Natural killer cell (primary cell): ENCODE measurements around the gene LIMD2. TPM values are rescaled to one million over a fixed set of nuclear protein-coding genes. Genes with fewer than 3 reads are reported as not detected.

Source experiments
- ATAC-seq, 3 donors: fragments of 150-1000 bp in 2 of 3; fragments of 200-7000 bp in 1 of 3; cut with Tn5 transposase; 1 replicate in 1 of 3; 2 replicates in 2 of 3; pipeline ENCODE4 v1.10.0; 2021; ENCODE audit warnings: mild to moderate bottlenecking in 2 of 3, moderate library complexity in 2 of 3
- DNase-seq, 2 donors: peaks; one replicate each; pipeline versions ENCODE4 v3.0.0 to v3.0.0-alpha.2; 2013 to 2021; ENCODE audit warnings: mixed read lengths in 1 of 2
- H3K27ac ChIP-seq: one replicate; pipeline ENCODE4 v1.5.1; 2013; ENCODE audit warnings: mild to moderate bottlenecking, low read length
- H3K27me3 ChIP-seq: one replicate; pipeline ENCODE4 v1.6.1; 2013; ENCODE audit warnings: low read length; ENCODE audit not compliant: control insufficient read depth, insufficient read depth
- H3K36me3 ChIP-seq: one replicate; pipeline ENCODE4 v1.6.1; 2013; ENCODE audit warnings: low read length; ENCODE audit not compliant: control insufficient read depth, insufficient read depth
- H3K4me1 ChIP-seq: one replicate; pipeline ENCODE4 v1.6.1; 2013; ENCODE audit warnings: low read length; ENCODE audit not compliant: control insufficient read depth, insufficient read depth
- H3K4me3 ChIP-seq: one replicate; pipeline ENCODE4 v1.5.1; 2013; ENCODE audit warnings: low read length
- H3K9me3 ChIP-seq: one replicate; pipeline ENCODE4 v1.6.1; 2013; ENCODE audit warnings: low read length; ENCODE audit not compliant: control insufficient read depth, insufficient read depth
- H3K27ac Mint-ChIP-seq, 2 donors: one replicate each; pipeline ENCODE4 v1.8.0; 2022; ENCODE audit warnings: mild to moderate bottlenecking in 2 of 2, mixed read lengths in 2 of 2, moderate library complexity in 1 of 2
- H3K27me3 Mint-ChIP-seq, 2 donors: one replicate each; pipeline ENCODE4 v1.8.0; 2022; ENCODE audit warnings: low read depth in 2 of 2, mixed read lengths in 2 of 2
- H3K36me3 Mint-ChIP-seq: one replicate; pipeline ENCODE4 v1.8.0; 2022; ENCODE audit warnings: mixed read lengths
- H3K4me1 Mint-ChIP-seq, 2 donors: one replicate each; pipeline ENCODE4 v1.8.0; 2022; ENCODE audit warnings: mixed read lengths in 2 of 2
- H3K4me3 Mint-ChIP-seq: one replicate; pipeline ENCODE4 v1.8.0; 2022; ENCODE audit warnings: mild to moderate bottlenecking, moderate library complexity, mixed read lengths
- H3K9me3 Mint-ChIP-seq, 2 donors: one replicate each; pipeline ENCODE4 v1.8.0; 2022; ENCODE audit warnings: mixed read lengths in 2 of 2
- CTCF ChIP-seq: fragments of 200-600 bp; IDR thresholded peaks from one replicate; pipeline ENCODE4 v1.8.0; 2022; ENCODE audit warnings: antibody characterized with exemption
- WGBS: methylation state at CpG from one replicate; pipeline ENCODE4 v1.1.7; 2013; ENCODE audit warnings: missing lambda C conversion rate; ENCODE audit not compliant: insufficient coverage; 5-methylcytosine and 5-hydroxymethylcytosine counted together
- intact Hi-C: fragments of 100-400 bp; cut with micrococcal nuclease; formaldehyde crosslinking; loops from one replicate; pipeline ENCODE4 v1.14.2; 2022
- total RNA-seq, 4 donors: library from RNA; stranded (reverse); fragments of 120-200 nt in 1 of 4; gene quantifications; one replicate each; pipeline versions ENCODE4 v1.2.3 to v1.2.4, GENCODE V29; 2013 to 2022

The LIMD2 gene
- total RNA-seq, 3 donors from 2014 or later (not counting 1 experiment from before 2014, with no cell fraction given): 513 to 546 (median 524) TPM

GRCh38 chr17:63696381-63696961 is 3.5 kb downstream of the LIMD2 start:
- ATAC-seq (no peak), DNase-seq (peak in 1 of 2 donors; percentile 77)
- intact Hi-C loops: loop anchor here (5.0 kb wide), 2 partner anchors 74 to 144 kb away; partner anchors contain the start of genes DCAF7 and MAP3K3
- H3K4me1 ChIP-seq: peaks cover 53% of the 10 kb centered on the region
- no peaks in the 10 kb centered on the region for H3K27me3 ChIP-seq
- H3K4me3 ChIP-seq: peak overlapping the region; percentile 78
- H3K9me3 ChIP-seq: no peaks in the 10 kb centered on the region
- Mint-ChIP-seq H3K36me3 (no peaks in the 10 kb centered on the region), H3K27me3 (no peaks in the 10 kb centered on the region), H3K27ac (peak overlapping the region; percentile 91 to 97), H3K4me1 (peaks cover 55 to 60% of the 10 kb centered on the region in 2 donors), H3K9me3 (no peaks in the 10 kb centered on the region), H3K4me3 (peak overlapping the region; percentile 96)
- peaks cover 46% of the 10 kb centered on the region for H3K36me3 ChIP-seq
- peak overlapping the region; percentile 80 for H3K27ac ChIP-seq
- WGBS: 29% methylated on average over 9 of the region's 9 CpGs
- TF ChIP-seq CTCF: peak; percentile 26

GRCh38 chr17:63695889-63696288 is 4.0 kb downstream of the LIMD2 start:
- DNase-seq (peak in 1 of 2 donors; percentile 35), ATAC-seq (no peak)
- peaks cover 48% of the 10 kb centered on the region for H3K4me1 ChIP-seq
- peak overlapping the region; percentile 91 to 97 for H3K27ac Mint-ChIP-seq
- H3K27me3 ChIP-seq: no peaks in the 10 kb centered on the region
- no peak overlapping the region for H3K4me3 ChIP-seq
- H3K4me1 Mint-ChIP-seq: peaks cover 49 to 58% of the 10 kb centered on the region in 2 donors
- no peaks in the 10 kb centered on the region for H3K9me3 ChIP-seq
- H3K4me3 Mint-ChIP-seq: peak overlapping the region; percentile 96
- peaks cover 52% of the 10 kb centered on the region for H3K36me3 ChIP-seq
- TF ChIP-seq CTCF: no peak
- no peaks in the 10 kb centered on the region for H3K27me3 Mint-ChIP-seq
- H3K9me3 Mint-ChIP-seq: no peaks in the 10 kb centered on the region
- H3K27ac ChIP-seq: peak overlapping the region; percentile 80
- 85% methylated on average over 6 of the region's 6 CpGs for WGBS
- no peaks in the 10 kb centered on the region for H3K36me3 Mint-ChIP-seq
- intact Hi-C loops: loop anchor here (5.0 kb wide), 2 partner anchors 74 to 144 kb away; partner anchors contain the start of genes DCAF7 and MAP3K3

GRCh38 chr17:63694950-63695773 is 4.8 kb downstream of the LIMD2 start:
- DNase-seq (peak in 1 of 2 donors; percentile 47), ATAC-seq (no peak)
- peak overlapping the region; percentile 80 for H3K27ac ChIP-seq
- Mint-ChIP-seq H3K9me3 (no peaks in the 10 kb centered on the region), H3K27ac (peak overlapping the region; percentile 91 to 97), H3K27me3 (no peaks in the 10 kb centered on the region), H3K4me1 (peaks cover 48 to 56% of the 10 kb centered on the region in 2 donors), H3K36me3 (no peaks in the 10 kb centered on the region), H3K4me3 (peak overlapping the region; percentile 96)
- no peaks in the 10 kb centered on the region for H3K9me3 ChIP-seq
- no peak overlapping the region for H3K4me3 ChIP-seq
- no peaks in the 10 kb centered on the region for H3K27me3 ChIP-seq
- TF ChIP-seq CTCF: no peak
- peaks cover 45% of the 10 kb centered on the region for H3K4me1 ChIP-seq
- WGBS: 57% methylated on average over 10 of the region's 15 CpGs
- intact Hi-C loops: loop anchor here (5.0 kb wide), 2 partner anchors 73 to 143 kb away; partner anchors contain the start of genes DCAF7 and MAP3K3
- peaks cover 58% of the 10 kb centered on the region for H3K36me3 ChIP-seq
